Lung (tissue), 12 donors: ENCODE data around the gene SERINC1. TPM values are rescaled to one million over a fixed set of nuclear protein-coding genes. Genes with fewer than 3 reads are reported as not detected.
A peak's percentile ranks its signal among the peaks of the same experiment; 100 is the strongest.

Source experiments
- ATAC-seq: fragments of 200-7000 bp; cut with Tn5 transposase; one replicate; pipeline ENCODE4 v1.9.1; 2020; ENCODE audit warnings: moderate number of reproducible peaks; ENCODE audit not compliant: insufficient read depth, low FRiP score
- DNase-seq, 3 donors: peaks; one replicate each; pipeline ENCODE4 v3.0.0-alpha.2; 2013 to 2017
- H3K27ac ChIP-seq, 2 donors: one replicate each; pipeline ENCODE4 v1.5.1; 2013; ENCODE audit warnings: mild to moderate bottlenecking in 2 of 2, moderate library complexity in 2 of 2, control low read depth in 1 of 2, inconsistent platforms in 1 of 2, low read depth in 1 of 2, low read length in 1 of 2
- H3K27me3 ChIP-seq, 3 donors: one replicate each; pipeline ENCODE4 v1.5.1; 2013; ENCODE audit warnings: low read length in 2 of 3; ENCODE audit not compliant: control insufficient read depth in 3 of 3, insufficient read depth in 3 of 3
- H3K36me3 ChIP-seq, 4 donors: one replicate each; pipeline ENCODE4 v1.5.1; 2013; ENCODE audit warnings: low read length in 4 of 4, mild to moderate bottlenecking in 1 of 4, moderate library complexity in 1 of 4; ENCODE audit not compliant: control insufficient read depth in 4 of 4, insufficient read depth in 4 of 4
- H3K4me1 ChIP-seq, 5 donors: one replicate each; pipeline ENCODE4 v1.5.1; 2013; ENCODE audit warnings: low read length in 5 of 5, mild to moderate bottlenecking in 2 of 5, moderate library complexity in 1 of 5; ENCODE audit not compliant: control insufficient read depth in 5 of 5, insufficient read depth in 5 of 5
- H3K4me3 ChIP-seq: one replicate; pipeline ENCODE4 v1.5.1; 2013; ENCODE audit warnings: mild to moderate bottlenecking, control low read depth, moderate library complexity
- H3K9ac ChIP-seq, 2 donors: one replicate each; pipeline ENCODE4 v1.5.1; 2013; ENCODE audit warnings: low read length in 2 of 2, control low read depth in 1 of 2; ENCODE audit not compliant: insufficient read depth in 1 of 2
- H3K9me3 ChIP-seq, 4 donors: one replicate each; pipeline ENCODE4 v1.5.1; 2013; ENCODE audit warnings: low read length in 3 of 4, mild to moderate bottlenecking in 1 of 4, moderate library complexity in 1 of 4; ENCODE audit not compliant: control insufficient read depth in 4 of 4, insufficient read depth in 3 of 4
- WGBS, 2 donors: extraction: QIAGEN DNeasy Blood & Tissue Kit; methylation state at CpG; one replicate each; pipeline ENCODE4 v1.1.7; 2013; 5-methylcytosine and 5-hydroxymethylcytosine counted together
- polyA plus RNA-seq, 2 donors: library from polyadenylated mRNA; stranded (reverse); fragments of 200-250 nt; gene quantifications; one replicate each; pipeline ENCODE4 v1.2.1, GENCODE V29; 2013
- total RNA-seq, 2 donors: library from RNA; depleted of rRNA in 1 of 2; stranded (reverse); fragments of >200 nt in 1 of 2; gene quantifications; one replicate each; pipeline ENCODE4 v1.2.1, GENCODE V29; 2014 to 2021
- TF ChIP-seq, protein P1 (sequence below): IDR thresholded peaks from 2 replicates; pipeline ENCODE4 v1.5.1; 2012; ENCODE audit warnings: mild to moderate bottlenecking; ENCODE audit errors: control extremely low read depth, extremely low read depth
- donor health status: control.
- donor health status: control.
- donor health status: Bipolar disorder and iron deficiency.
- donor health status: healthy.
- donor health status: DM: yes; HTN: yes; CAD: no.

Gene SERINC1
- total and polyA plus RNA-seq, 4 donors: 50.1 to 226 (median 128) TPM

DNA sequence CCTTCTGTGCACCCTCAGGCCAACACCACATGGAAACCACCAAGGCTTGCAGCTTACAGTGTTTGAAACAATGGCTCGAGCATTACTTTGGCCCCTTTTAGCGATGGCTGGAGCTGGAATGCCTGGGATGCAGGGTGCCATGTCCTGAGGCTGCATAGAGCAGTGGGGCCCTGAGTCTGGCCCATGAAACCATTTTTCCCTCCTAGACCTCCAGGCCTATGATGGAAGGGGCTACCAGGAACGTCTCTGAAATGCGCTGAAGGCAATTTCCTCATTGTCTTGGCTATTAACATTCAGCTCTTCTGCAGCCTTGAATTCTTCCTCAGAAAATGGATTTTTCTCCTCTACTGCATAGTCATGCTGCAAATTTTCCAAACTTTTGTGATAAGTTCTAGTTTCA is 29.9 kb upstream of the SERINC1 start:
- Histone ChIP-seq H3K9ac (no peak overlapping the region), H3K9me3 (peaks cover 0 to 8% (median 7%) of the 10 kb centered on the region in 4 donors), H3K27me3 (no peaks in the 10 kb centered on the region), H3K4me3 (no peak overlapping the region), H3K27ac (no peak overlapping the region), H3K36me3 (no peaks in the 10 kb centered on the region), H3K4me1 (no peaks in the 10 kb centered on the region)
- DNase-seq (no peak), ATAC-seq (no peak)
- TF ChIP-seq, protein P1, sequence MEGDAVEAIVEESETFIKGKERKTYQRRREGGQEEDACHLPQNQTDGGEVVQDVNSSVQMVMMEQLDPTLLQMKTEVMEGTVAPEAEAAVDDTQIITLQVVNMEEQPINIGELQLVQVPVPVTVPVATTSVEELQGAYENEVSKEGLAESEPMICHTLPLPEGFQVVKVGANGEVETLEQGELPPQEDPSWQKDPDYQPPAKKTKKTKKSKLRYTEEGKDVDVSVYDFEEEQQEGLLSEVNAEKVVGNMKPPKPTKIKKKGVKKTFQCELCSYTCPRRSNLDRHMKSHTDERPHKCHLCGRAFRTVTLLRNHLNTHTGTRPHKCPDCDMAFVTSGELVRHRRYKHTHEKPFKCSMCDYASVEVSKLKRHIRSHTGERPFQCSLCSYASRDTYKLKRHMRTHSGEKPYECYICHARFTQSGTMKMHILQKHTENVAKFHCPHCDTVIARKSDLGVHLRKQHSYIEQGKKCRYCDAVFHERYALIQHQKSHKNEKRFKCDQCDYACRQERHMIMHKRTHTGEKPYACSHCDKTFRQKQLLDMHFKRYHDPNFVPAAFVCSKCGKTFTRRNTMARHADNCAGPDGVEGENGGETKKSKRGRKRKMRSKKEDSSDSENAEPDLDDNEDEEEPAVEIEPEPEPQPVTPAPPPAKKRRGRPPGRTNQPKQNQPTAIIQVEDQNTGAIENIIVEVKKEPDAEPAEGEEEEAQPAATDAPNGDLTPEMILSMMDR: no peak
- 92 to 94% methylated on average over 4 of the region's 4 CpGs for WGBS, 2 donors

DNA sequence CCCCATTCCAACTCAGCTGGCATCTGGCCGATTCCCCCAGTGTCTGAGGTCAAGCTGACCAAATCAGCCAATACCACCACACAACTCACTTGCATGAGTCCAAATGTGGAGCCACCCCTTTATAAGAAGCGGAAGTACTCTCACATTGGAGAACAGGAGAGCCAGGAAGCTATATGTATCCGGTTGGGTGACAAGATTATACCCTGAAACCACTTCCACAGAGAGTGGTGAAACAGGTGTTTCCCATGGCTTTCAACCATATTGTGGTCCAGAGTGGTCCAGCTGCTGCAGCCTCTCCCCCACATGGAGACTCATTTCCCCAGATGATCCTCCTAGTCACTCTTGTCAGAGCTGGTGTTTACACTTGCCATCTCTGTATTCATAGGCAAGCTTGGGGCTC is 24.0 kb upstream of the SERINC1 start:
- Histone ChIP-seq H3K27me3 (no peaks in the 10 kb centered on the region), H3K4me1 (peaks cover 0 to 8% (median 0%) of the 10 kb centered on the region in 5 donors), H3K36me3 (no peaks in the 10 kb centered on the region), H3K4me3 (no peak overlapping the region), H3K9me3 (peaks cover 0 to 3% (median 0%) of the 10 kb centered on the region in 4 donors), H3K9ac (no peak overlapping the region), H3K27ac (no peak overlapping the region)
- no peak for ATAC-seq
- TF ChIP-seq, protein P1: no peak
- WGBS, 2 donors: 58 to 73% methylated on average over 3 of the region's 3 CpGs
- no peak for DNase-seq

DNA sequence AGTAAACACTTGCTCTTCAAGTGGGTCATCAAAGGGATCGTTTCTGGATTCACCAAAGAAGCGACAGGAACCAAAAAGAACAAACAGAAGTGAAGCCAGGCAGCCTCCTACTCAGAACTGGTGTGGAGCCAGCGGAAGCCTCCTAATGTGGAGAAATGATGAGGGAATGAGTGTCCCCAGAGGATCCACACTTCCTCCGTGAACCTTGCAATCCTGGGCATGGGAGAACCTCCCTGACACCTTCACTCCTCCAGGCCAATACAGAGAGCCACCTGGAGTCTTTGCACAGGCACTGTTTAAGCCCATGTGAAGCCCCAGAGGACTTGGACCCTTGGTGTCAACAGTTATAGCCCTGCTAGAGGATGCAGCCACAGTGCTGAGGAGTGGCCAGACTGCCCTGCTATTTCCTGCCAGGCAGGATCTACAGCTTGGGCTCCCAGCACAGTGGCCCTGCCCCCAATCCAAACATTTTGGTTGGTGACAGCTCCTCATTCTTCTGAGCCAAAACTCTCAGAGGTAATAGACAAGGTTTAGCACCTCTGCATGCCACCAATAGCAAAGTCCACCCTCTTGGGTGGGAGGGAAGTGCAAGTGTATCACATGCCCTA is 23.2 kb upstream of the SERINC1 start:
- Histone ChIP-seq H3K36me3 (no peaks in the 10 kb centered on the region), H3K27ac (no peak overlapping the region), H3K9ac (no peak overlapping the region), H3K4me1 (peaks cover 0 to 8% (median 0%) of the 10 kb centered on the region in 5 donors), H3K4me3 (no peak overlapping the region), H3K27me3 (no peaks in the 10 kb centered on the region), H3K9me3 (peaks cover 0 to 3% (median 0%) of the 10 kb centered on the region in 4 donors)
- DNase-seq (peak in 2 of 3 donors; percentile 11 to 15), ATAC-seq (no peak)
- TF ChIP-seq, protein P1: no peak
- 76 to 83% methylated on average over 4 of the region's 4 CpGs for WGBS, 2 donors
